HG03354 (cell line): ENCODE measurements around the gene ENDOD1.

Experiments used
- ATAC-seq: cut with Tn5 transposase; IDR thresholded peaks from one replicate; pipeline ENCODE4 v1.9.1; 2021; ENCODE audit warnings: mild to moderate bottlenecking; ENCODE audit not compliant: unreplicated experiment, poor library complexity, severe bottlenecking

The ENDOD1 gene

DNA sequence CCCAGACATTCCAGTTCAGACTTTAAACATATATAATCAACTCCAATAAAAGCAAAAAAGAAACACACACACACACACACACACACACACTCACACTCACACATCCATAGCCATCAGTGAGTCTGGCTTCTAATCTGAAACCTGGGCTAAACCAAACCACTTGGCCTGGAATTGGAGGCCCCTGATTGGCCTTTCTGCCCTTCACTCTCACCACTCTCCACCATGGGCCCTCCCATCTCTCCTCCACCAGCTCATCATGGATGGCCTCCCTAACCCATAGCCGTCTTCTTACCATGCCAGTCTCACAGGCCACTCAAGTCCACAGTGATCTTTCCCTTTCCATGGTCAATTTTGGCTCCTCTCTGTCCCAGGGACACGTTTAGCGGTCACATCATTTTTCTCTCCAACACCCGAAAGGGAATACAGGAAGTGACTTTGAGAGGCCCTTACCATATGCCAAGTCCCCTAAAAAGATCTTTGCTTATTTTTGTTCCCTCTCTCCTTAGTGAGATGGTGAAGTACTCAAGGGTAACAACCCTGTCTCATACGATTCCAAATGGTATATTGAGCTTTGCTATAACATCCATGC lies 66.6 kb downstream of the ENDOD1 start:
- no peak for ATAC-seq

DNA sequence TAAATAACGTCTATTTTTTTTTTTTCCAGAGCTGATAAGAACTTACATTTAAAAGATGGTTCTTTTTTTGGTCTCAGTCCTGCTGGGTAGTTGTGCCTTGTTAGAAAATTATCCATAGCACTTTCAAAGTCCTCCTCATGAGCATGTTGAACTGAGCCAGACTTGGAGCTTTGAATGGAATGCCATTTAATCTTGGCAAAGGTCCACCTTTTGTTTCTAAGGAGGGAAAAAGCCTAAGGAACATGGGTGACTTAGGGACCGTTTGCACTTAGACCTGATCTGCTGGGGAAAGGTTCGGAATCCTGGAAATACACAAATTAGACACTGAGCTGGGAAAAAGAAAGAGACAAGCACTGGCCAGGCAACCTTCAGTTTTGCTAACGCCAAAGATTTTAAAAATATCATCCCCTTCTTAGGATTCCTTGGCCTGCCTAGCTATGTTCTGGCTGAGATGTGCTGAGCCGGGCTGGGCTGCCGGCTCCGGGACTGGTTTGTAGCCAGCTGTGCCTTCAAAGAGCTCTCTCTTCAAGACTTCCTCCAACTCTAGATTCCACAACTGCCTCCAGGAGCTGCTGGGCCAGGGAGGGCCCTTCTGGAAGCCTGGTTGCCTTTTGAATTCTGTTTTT lies 67.4 kb downstream of the ENDOD1 start:
- no peak for ATAC-seq

DNA sequence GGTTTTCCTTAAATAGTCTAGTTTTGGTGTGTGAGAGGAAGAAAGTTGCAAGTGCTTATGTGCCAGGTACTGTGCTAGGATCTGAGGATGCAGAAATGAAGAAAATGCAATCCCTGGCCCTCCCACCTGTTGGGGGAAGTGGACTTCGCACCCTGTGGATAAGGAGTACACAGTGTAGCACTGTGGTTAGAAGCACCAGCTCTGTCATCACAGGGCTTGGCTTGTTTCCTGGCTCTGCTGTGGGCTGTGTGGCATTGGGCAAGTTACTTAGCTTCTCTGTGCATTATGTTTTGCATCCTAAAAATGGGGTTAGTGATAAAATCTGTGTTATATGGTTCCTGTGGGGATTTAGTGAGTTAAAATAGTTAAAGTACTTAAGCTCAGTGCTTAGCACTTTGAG lies 68.2 kb downstream of the ENDOD1 start:
- no peak for ATAC-seq

DNA sequence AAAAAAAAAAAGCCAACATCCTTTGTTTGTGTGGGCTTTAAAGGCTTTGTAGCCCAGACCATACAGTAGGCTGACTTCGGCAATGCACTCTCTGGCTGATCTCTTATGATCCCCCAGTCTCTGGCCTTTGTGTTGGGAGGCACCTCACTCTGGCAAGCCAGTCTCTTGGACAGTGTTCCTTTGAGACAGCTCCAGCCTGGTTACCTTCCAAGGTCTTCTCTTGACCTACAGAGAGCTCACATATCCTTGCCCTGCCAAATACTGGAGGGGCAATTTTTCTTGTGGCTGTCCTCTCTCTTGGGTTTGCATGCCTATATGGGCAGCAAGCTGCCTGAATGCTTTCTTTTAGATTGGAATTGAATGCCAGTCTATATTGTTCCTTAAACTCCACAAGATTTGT lies 71.6 kb downstream of the ENDOD1 start:
- ATAC-seq = no peak

DNA sequence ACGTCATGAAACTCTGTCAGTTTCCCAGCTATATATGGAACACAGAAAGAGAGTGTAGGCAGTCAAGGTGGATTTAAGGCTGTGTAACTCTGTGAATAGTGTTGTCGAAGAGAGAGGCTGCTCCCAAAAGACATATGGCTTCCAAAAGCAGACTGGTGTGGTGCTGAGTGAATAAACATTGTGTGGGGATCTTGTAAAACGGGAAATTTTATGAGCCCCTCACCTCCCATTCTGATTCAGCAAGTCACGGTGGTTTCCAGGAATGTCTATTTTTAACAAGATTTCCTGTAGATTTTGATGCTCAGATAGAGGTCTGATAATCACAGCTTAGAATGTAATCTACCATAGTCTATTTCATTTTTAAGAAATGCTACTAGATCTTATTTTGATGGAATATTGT lies 73.5 kb downstream of the ENDOD1 start:
- no peak for ATAC-seq

DNA sequence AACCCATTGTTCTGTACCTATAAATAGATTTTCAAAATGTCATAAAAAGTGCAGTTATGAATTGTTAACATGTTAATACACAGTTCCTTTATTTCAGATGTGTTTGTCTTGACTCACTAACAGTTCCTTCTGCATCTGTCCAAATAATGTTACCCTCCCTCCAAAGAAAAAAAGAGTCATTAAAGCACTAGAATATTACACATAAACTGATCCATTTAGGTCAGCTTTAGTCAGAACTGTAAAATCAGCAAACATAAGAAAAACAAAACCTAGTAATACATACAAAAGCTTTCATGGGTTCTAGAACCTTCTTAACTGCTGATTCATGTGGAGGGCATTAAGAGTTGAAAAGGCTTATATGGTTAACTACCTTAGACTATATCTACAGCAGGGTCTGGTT lies 76.0 kb downstream of the ENDOD1 start:
- ATAC-seq = no peak

DNA sequence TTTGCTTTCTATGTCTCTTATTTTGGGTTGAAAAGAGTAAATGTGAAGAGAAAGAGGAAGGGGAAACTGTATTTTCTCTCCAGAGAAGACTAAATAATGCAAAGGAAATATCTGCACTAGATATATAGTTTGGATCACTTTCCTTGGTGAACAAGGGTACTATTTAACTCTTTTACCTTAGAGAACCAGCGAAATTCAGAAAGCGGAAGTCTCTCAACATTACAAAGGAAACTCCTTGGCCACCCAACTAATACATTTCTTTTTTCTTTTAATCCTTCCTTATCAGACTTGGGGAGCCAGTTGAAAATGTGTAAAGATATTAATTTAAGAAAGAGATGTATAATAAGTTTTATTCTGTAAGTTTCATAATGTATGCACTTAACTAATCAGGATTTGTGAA lies 77.1 kb downstream of the ENDOD1 start:
- no peak for ATAC-seq

DNA sequence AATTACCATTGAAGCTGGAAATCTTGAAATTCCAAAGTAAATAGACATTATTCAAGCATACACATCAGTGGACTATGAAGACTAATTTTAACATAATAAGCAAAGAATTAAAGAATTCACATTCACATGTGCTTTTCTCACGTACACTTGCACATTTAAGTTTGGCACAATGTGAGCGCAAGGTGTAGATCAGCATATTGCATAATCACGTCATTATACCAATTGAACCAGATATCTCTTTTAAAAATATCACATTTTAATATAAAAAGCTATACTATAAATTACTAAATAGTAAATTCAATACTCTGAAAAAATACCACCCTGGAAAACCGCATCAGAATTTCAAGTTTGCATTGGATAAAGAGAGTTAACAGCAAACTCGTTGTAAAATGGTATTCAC lies 80.6 kb downstream of the ENDOD1 start:
- ATAC-seq = no peak

DNA sequence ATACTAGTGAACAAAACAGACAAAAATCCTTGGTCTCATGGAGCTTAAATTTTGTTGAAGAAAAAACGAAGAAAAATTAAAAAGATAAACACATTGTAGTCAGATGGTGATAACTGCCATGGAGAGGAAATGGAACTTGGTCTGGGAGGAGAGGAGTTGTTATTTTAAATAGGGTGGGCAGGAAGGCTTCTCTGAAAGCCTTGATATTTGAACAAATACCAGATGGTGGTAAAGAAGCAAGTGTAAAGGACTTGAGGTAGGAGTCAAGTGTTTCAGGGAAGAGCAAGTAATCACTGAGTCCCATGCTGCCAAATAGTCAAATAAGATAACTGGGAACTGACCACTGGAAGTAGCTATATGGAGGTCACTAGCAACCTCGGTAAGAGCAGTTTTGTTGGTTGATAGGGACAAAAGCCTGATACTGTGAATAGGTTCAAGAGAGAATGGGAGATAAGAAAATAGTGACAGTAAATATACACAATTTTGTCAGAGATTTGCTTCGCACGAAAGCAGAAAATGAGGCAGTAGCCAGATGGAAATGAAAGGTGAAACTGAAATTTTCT lies 86.3 kb downstream of the ENDOD1 start:
- no peak for ATAC-seq
